HG03565 (cell line): ENCODE measurements around the gene NPLOC4.

Experiments used
- ATAC-seq: cut with Tn5 transposase; IDR thresholded peaks from one replicate; pipeline ENCODE4 v1.9.1; 2021; ENCODE audit warnings: mild to moderate bottlenecking, moderate library complexity; ENCODE audit not compliant: unreplicated experiment

Gene NPLOC4

GRCh38 chr17:81520021-81520901, 116.7 kb downstream of the NPLOC4 start:
- ATAC-seq, result no peak

- ATAC-seq, result no peak
These were observed 117.5 kb downstream of the NPLOC4 start for GRCh38 chr17:81519284-81520020.

GRCh38 chr17:81518785-81519283, 118.1 kb downstream of the NPLOC4 start:
- no peak for ATAC-seq

- ATAC-seq, result no peak
These were observed 118.7 kb downstream of the NPLOC4 start for GRCh38 chr17:81518113-81518784.

- no peak for ATAC-seq
These were observed 119.4 kb downstream of the NPLOC4 start for GRCh38 chr17:81517339-81518112.

GRCh38 chr17:81517009-81517338, 119.9 kb downstream of the NPLOC4 start:
- no peak for ATAC-seq

- ATAC-seq, result no peak
These were observed 120.5 kb downstream of the NPLOC4 start for GRCh38 chr17:81516439-81516838.

GRCh38 chr17:81515530-81516041, 121.3 kb downstream of the NPLOC4 start:
- ATAC-seq, result no peak

GRCh38 chr17:81514739-81515529, 122.0 kb downstream of the NPLOC4 start:
- ATAC-seq, result peak; percentile 17

- ATAC-seq, result no peak
These were observed 122.5 kb downstream of the NPLOC4 start for GRCh38 chr17:81514489-81514738.

GRCh38 chr17:81513753-81514488, 123.0 kb downstream of the NPLOC4 start:
- ATAC-seq, result no peak

GRCh38 chr17:81513372-81513752, 123.5 kb downstream of the NPLOC4 start:
- no peak for ATAC-seq

- ATAC-seq, result peak; percentile 38
These were observed 124.1 kb downstream of the NPLOC4 start, which contains the start of gene ACTG1 for GRCh38 chr17:81512562-81513371. Gene ACTG1 (minus strand): TSS chr17:81512799. CDS start chr17:81512354, 445 bp downstream.

- ATAC-seq, result no peak
These were observed 124.9 kb downstream of the NPLOC4 start for GRCh38 chr17:81511804-81512561.

GRCh38 chr17:81511554-81511803, 125.4 kb downstream of the NPLOC4 start:
- ATAC-seq, result no peak

GRCh38 chr17:81510785-81511553, 125.9 kb downstream of the NPLOC4 start:
- no peak for ATAC-seq
